Keratinocyte (primary cell): ENCODE results near the gene DNAJC18.

ENCODE experiments used
- CTCF ChIP-seq, 3 experiments: IDR thresholded peaks in 1 of 3; conservative IDR thresholded peaks in 1 of 3; optimal IDR thresholded peaks in 1 of 3; 2 replicates in 2 of 3; 3 replicates in 1 of 3; pipeline versions ENCODE3 to v1.5.1; 2011; ENCODE audit warnings: low read length in 3 of 3, mild to moderate bottlenecking in 3 of 3, moderate library complexity in 2 of 3, control low read depth in 1 of 3, inconsistent platforms in 1 of 3; ENCODE audit not compliant: insufficient read depth in 2 of 3; ENCODE audit errors: extremely low read depth in 1 of 3
- EZH2 ChIP-seq: IDR thresholded peaks from one replicate; pipeline ENCODE4 v1.6.1; 2012; ENCODE audit warnings: inconsistent platforms, mild to moderate bottlenecking, low read length, moderate library complexity

- TF ChIP-seq CTCF (optimal IDR thresholded peaks at IDR 0.05 in 1 of 3, IDR thresholded peaks at IDR 0.05 in 1 of 3, conservative IDR thresholded peaks at IDR 0.05 in 1 of 3; ENCODE audit: extremely low read depth in 1 of 3, insufficient read depth in 2 of 3, low read length in 3 of 3) (no peak), EZH2 (no peak)
Measured at GRCh38 chr5:139457241-139457640, 17.9 kb upstream of the DNAJC18 start.
